Heart left ventricle (tissue), 16 donors: ENCODE data around the gene ARID3A. TPM values are rescaled to one million over a fixed set of nuclear protein-coding genes. Genes with fewer than 3 reads are reported as not detected.

Source experiments
- ATAC-seq, 4 donors: fragments of 200-7000 bp; cut with Tn5 transposase; one replicate each; pipeline ENCODE4 v1.9.1; 2020 to 2022; ENCODE audit warnings: moderate library complexity in 4 of 4, mild to moderate bottlenecking in 3 of 4, moderate number of reproducible peaks in 1 of 4
- DNase-seq, 5 donors: peaks; one replicate each; pipeline ENCODE4 v3.0.0-alpha.2; 2020
- H3K27ac ChIP-seq, 12 donors: fragments of 200-600 bp; sonication (generic) in 4 of 12; one replicate each; pipeline versions ENCODE4 v1.5.0 to v1.8.0; 2016 to 2022; ENCODE audit warnings: mild to moderate bottlenecking in 2 of 12
- H3K27me3 ChIP-seq, 9 donors: fragments of 200-600 bp; sonication (generic) in 2 of 9; one replicate each; pipeline versions ENCODE4 v1.5.1 to v1.8.0; 2016 to 2022; ENCODE audit warnings: mild to moderate bottlenecking in 3 of 9
- H3K36me3 ChIP-seq, 9 donors: fragments of 200-600 bp; sonication (generic) in 2 of 9; one replicate each; pipeline versions ENCODE4 v1.5.0 to v1.8.0; 2018 to 2022; ENCODE audit warnings: mild to moderate bottlenecking in 2 of 9
- H3K4me1 ChIP-seq, 12 donors: fragments of 200-600 bp; sonication (generic) in 4 of 12; one replicate each; pipeline versions ENCODE4 v1.5.0 to v1.8.0; 2016 to 2022; ENCODE audit warnings: mild to moderate bottlenecking in 3 of 12
- H3K4me3 ChIP-seq, 12 donors: fragments of 200-600 bp; sonication (generic) in 4 of 12; one replicate each; pipeline versions ENCODE4 v1.5.0 to v1.8.0; 2017 to 2022; ENCODE audit warnings: mild to moderate bottlenecking in 9 of 12, moderate library complexity in 4 of 12
- H3K9me3 ChIP-seq, 12 donors: fragments of 200-600 bp; sonication (generic) in 4 of 12; one replicate each; pipeline versions ENCODE4 v1.5.0 to v1.8.0; 2016 to 2022; ENCODE audit warnings: mild to moderate bottlenecking in 1 of 12
- CTCF ChIP-seq, 12 donors: fragments of 200-600 bp; sonication (generic) in 4 of 12; IDR thresholded peaks; one replicate each; pipeline versions ENCODE4 v1.5.0 to v1.8.0; 2018 to 2022; ENCODE audit warnings: antibody characterized with exemption in 12 of 12, mild to moderate bottlenecking in 5 of 12
- POLR2A ChIP-seq, 2 donors: fragments of 450-650 bp; IDR thresholded peaks; one replicate each; pipeline ENCODE4 v1.6.1; 2017; ENCODE audit warnings: antibody characterized with exemption in 2 of 2, mild to moderate bottlenecking in 2 of 2, moderate library complexity in 2 of 2
- WGBS, 4 donors: extraction: QIAGEN DNeasy Blood & Tissue Kit in 2 of 4; methylation state at CpG; one replicate each; pipeline versions ENCODE4 v1.1.5 to v1.1.7; 2013 to 2018; 5-methylcytosine and 5-hydroxymethylcytosine counted together
- intact Hi-C, 10 donors: fragments of 100-400 bp; cut with DNase I; formaldehyde crosslinking; loops; one replicate each; pipeline versions ENCODE4 v1.11.1 to v1.14.2; 2022
- polyA plus RNA-seq, 2 donors: library from polyadenylated mRNA; stranded (reverse); fragments of 200-250 nt; gene quantifications; one replicate each; pipeline ENCODE4 v1.2.3, GENCODE V29; 2013
- total RNA-seq, 9 donors: library from RNA; depleted of rRNA in 2 of 9; stranded (reverse); fragments of >200 nt in 2 of 9; fragmentation: NEBNext Ultra II Directional in 3 of 9; extraction: Animal tissue kit (Norgen Biotek cat#: 25700) in 3 of 9; gene quantifications; one replicate each; pipeline versions ENCODE4 v1.1.0 to v1.2.4, GENCODE V29; 2016 to 2023
- donor health status: ischemic (EF 13 %, LVEDD 7.1; RV severe dilation, severe dysfunction).
- donor health status: healthy with polysubstance abuse.
- donor health status: DM: no; HTN: yes; CAD: no.
- donor health status: DM: no; HTN: no; CAD: no.
- donor health status: ischemic (EF 25% LVEDD 6.9; RV normal size, moderate dysfunction).
- donor health status: ischemic (EF 25% LVEDD 5.7; RV mildly dilated, moderate dysfunction).
- donor health status: healthy.
- donor health status: DM: yes; HTN: yes; CAD: no.
- donor health status: ischemic (EF 35%, LVEDD 5.7; RV mildly dilated, moderate dysfunction).
- donor health status: nonischemic (EF 11% LVEDD 7.7; RV severe dilation, severe dysfunction).
- donor health status: DM: yes; HTN: yes; CAD: no.
- donor health status: PGD.
- donor health status: ischemic (EF 29% LVEDD 5.4; RV normal size, mild dysfunction).
- donor health status: nonischemic (EF 23%, LVEDD 6.1; RV moderate dilation, normal function).

ARID3A gene
- total and polyA plus RNA-seq, 11 donors = 1.9 to 15.7 (median 5.8) TPM

GRCh38 chr19:927780-928401, 2.1 kb downstream of the ARID3A start:
- TF ChIP-seq CTCF (IDR thresholded peaks at IDR 0.05) (no peak), POLR2A (IDR thresholded peaks at IDR 0.05) (no peak)
- DNase-seq (no peak), ATAC-seq (no peak)
- peak overlapping the region in 10 of 12 donors; percentile 63 to 96 (median 87) for H3K4me3 ChIP-seq
- peaks cover 0 to 9% (median 0%) of the 10 kb centered on the region in 9 donors for H3K36me3 ChIP-seq
- 73 to 81% (median 77%) methylated on average over 9 to 12 of the region's 12 CpGs for whole genome bisulfite sequencing, 4 donors
- H3K27me3 ChIP-seq = no peaks in the 10 kb centered on the region
- H3K4me1 ChIP-seq = peaks cover 4 to 42% (median 22%) of the 10 kb centered on the region in 12 donors
- H3K9me3 ChIP-seq = no peaks in the 10 kb centered on the region
- intact Hi-C loops = loop anchor here in 2 of 10 donors (10.0 kb wide), 2 partner anchors 257 to 317 kb away; partner anchors contain the start of genes ATP5F1D (in 1 of the 2) and MIDN (in 1 of the 2)
- H3K27ac ChIP-seq = peak overlapping the region in 10 of 12 donors; percentile 53 to 93 (median 82)

DNA sequence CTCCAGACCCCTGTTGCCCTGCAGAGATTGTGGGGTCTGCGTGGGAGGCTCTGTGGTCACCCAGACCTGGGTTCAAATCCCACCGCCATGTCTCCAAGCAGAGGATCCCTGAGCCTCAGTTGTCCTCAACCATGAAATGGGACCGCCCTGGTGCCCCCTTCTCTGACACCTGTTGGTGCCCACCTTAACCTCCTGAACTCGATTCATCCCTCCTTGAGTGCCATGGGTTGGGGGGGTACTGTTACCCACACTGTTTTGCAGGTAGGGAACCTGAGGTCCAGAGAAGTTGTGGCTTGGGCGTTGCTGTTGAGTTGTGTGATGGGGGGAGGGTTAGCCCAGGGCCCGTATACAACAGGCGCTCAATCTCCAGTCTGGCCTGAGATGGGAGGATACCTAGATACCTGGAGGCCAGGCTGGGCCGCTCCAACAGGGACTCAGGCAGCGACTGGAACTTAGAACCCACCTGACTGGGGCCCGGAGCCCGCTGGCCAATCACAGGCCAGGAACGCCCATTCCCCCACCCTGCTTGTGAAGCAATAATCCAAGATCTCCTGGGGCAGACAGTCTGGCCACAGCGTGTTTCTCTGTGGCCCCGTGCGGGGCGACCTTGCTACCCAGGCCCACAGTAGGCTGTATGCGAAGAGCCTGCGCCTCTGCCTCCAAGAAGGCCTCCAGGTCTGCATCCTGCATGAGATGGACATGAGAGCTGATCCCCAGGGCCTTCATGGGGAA, 2.8 kb downstream of the ARID3A start:
- no peaks in the 10 kb centered on the region for H3K27me3 ChIP-seq
- intact Hi-C loops = loop anchor here in 2 of 10 donors (10.0 kb wide), 2 partner anchors 256 to 316 kb away; partner anchors contain the start of genes ATP5F1D (in 1 of the 2) and MIDN (in 1 of the 2)
- H3K4me1 ChIP-seq = peaks cover 4 to 49% (median 30%) of the 10 kb centered on the region in 12 donors
- H3K36me3 ChIP-seq = peaks cover 0 to 9% (median 0%) of the 10 kb centered on the region in 9 donors
- no peaks in the 10 kb centered on the region for H3K9me3 ChIP-seq
- WGBS, 4 donors = 85 to 91% (median 90%) methylated on average over 15 to 18 of the region's 18 CpGs
- ATAC-seq (no peak), DNase-seq (no peak)
- peak overlapping the region in 2 of 12 donors; percentile 14 to 88 for H3K27ac ChIP-seq
- H3K4me3 ChIP-seq = no peak overlapping the region
- TF ChIP-seq POLR2A (IDR thresholded peaks at IDR 0.05) = no peak
- no peak for TF ChIP-seq CTCF (IDR thresholded peaks at IDR 0.05)

- no peak overlapping the region for H3K4me3 ChIP-seq
- DNase-seq (no peak), ATAC-seq (no peak)
- H3K36me3 ChIP-seq = peaks cover 0 to 9% (median 0%) of the 10 kb centered on the region in 9 donors
- intact Hi-C loops = loop anchor here in 2 of 10 donors (10.0 kb wide), 2 partner anchors 255 to 315 kb away; partner anchors contain the start of genes ATP5F1D (in 1 of the 2) and MIDN (in 1 of the 2)
- TF ChIP-seq CTCF (IDR thresholded peaks at IDR 0.05) (no peak), POLR2A (IDR thresholded peaks at IDR 0.05) (no peak)
- no peaks in the 10 kb centered on the region for H3K9me3 ChIP-seq
- peaks cover 4 to 52% (median 36%) of the 10 kb centered on the region in 12 donors for H3K4me1 ChIP-seq
- no peaks in the 10 kb centered on the region for H3K27me3 ChIP-seq
- H3K27ac ChIP-seq = peak overlapping the region in 1 of 12 donors; percentile 31
- WGBS, 4 donors = 93 to 97% (median 94%) methylated on average over 31 to 51 of the region's 51 CpGs
Observed at GRCh38 chr19:929203-929890, 3.5 kb downstream of the ARID3A start.
